Measurements from ENCODE around the gene CALN1. TPM values are rescaled to one million over a fixed set of nuclear protein-coding genes. Genes with fewer than 3 reads are reported as not detected.

CALN1 gene
- total RNA-seq, 1 donor from 2014 or later, result 2.6 TPM

- DNase-seq, result no peak
These were observed 230.1 kb downstream of the CALN1 start for GRCh38 chr7:72182036-72182435.

GRCh38 chr7:72176875-72177274 is 235.3 kb downstream of the CALN1 start:
- no peak for DNase-seq

GRCh38 chr7:72170475-72170874 is 241.7 kb downstream of the CALN1 start:
- DNase-seq, result no peak

GRCh38 chr7:72163271-72163670 is 248.9 kb downstream of the CALN1 start:
- DNase-seq, result no peak

- no peak for DNase-seq
These were observed 250.6 kb downstream of the CALN1 start for GRCh38 chr7:72161534-72161933.

- DNase-seq, result peak; percentile 7
These were observed 252.2 kb downstream of the CALN1 start for GRCh38 chr7:72159911-72160310.

GRCh38 chr7:72156671-72157070 is 255.5 kb downstream of the CALN1 start:
- DNase-seq, result no peak

- DNase-seq, result no peak
These were observed 259.0 kb downstream of the CALN1 start for GRCh38 chr7:72153132-72153512.

- DNase-seq, result no peak
These were observed 259.7 kb downstream of the CALN1 start for GRCh38 chr7:72152161-72153131.

- no peak for DNase-seq
These were observed 271.6 kb downstream of the CALN1 start for GRCh38 chr7:72140566-72140965.

- no peak for DNase-seq
These were observed 285.0 kb downstream of the CALN1 start for GRCh38 chr7:72127136-72127535.

- DNase-seq, result no peak
These were observed 288.2 kb downstream of the CALN1 start for GRCh38 chr7:72123913-72124312.

GRCh38 chr7:72118366-72118765 is 293.8 kb downstream of the CALN1 start:
- no peak for DNase-seq

GRCh38 chr7:72114129-72114528 is 298.0 kb downstream of the CALN1 start:
- DNase-seq, result no peak

- DNase-seq, result no peak
These were observed 299.1 kb downstream of the CALN1 start for GRCh38 chr7:72112992-72113391.

GRCh38 chr7:72112530-72112929 is 299.6 kb downstream of the CALN1 start:
- DNase-seq, result no peak

GRCh38 chr7:72111086-72111485 is 301.1 kb downstream of the CALN1 start:
- DNase-seq, result no peak

- no peak for DNase-seq
These were observed 302.6 kb downstream of the CALN1 start for GRCh38 chr7:72109566-72109965.

GRCh38 chr7:72106405-72106804 is 305.7 kb downstream of the CALN1 start:
- no peak for DNase-seq

- DNase-seq, result no peak
These were observed 310.7 kb downstream of the CALN1 start for GRCh38 chr7:72101444-72101843.

GRCh38 chr7:72099784-72100183 is 312.4 kb downstream of the CALN1 start:
- DNase-seq, result peak; percentile 37

- DNase-seq, result peak; percentile 47
These were observed 313.1 kb downstream of the CALN1 start for GRCh38 chr7:72098807-72099580.

- DNase-seq, result no peak
These were observed 314.9 kb downstream of the CALN1 start for GRCh38 chr7:72097226-72097625.

Measured in skin of body (tissue), 2 donors.